GM21390 (cell line): ENCODE data around the gene EXD3.

ENCODE experiments used
- ATAC-seq: cut with Tn5 transposase; IDR thresholded peaks from one replicate; pipeline ENCODE4 v1.9.1; 2021; ENCODE audit not compliant: unreplicated experiment

Gene EXD3

GRCh38 chr9:137367506-137368430 lies 55.2 kb downstream of the EXD3 start:
- no peak for ATAC-seq

- ATAC-seq = no peak
These were observed 56.0 kb downstream of the EXD3 start for GRCh38 chr9:137366891-137367381.

GRCh38 chr9:137366445-137366810 lies 56.5 kb downstream of the EXD3 start:
- ATAC-seq = no peak

GRCh38 chr9:137365552-137366444 lies 57.2 kb downstream of the EXD3 start:
- ATAC-seq = no peak

GRCh38 chr9:137365056-137365455 lies 57.9 kb downstream of the EXD3 start:
- no peak for ATAC-seq

- ATAC-seq = no peak
These were observed 63.1 kb downstream of the EXD3 start for GRCh38 chr9:137359850-137360249.

- ATAC-seq = no peak
These were observed 64.8 kb downstream of the EXD3 start for GRCh38 chr9:137358126-137358525.

GRCh38 chr9:137357166-137357565 lies 65.8 kb downstream of the EXD3 start:
- no peak for ATAC-seq

GRCh38 chr9:137355761-137356365 lies 67.1 kb downstream of the EXD3 start:
- ATAC-seq = no peak

GRCh38 chr9:137354845-137355760 lies 67.9 kb downstream of the EXD3 start:
- no peak for ATAC-seq

- ATAC-seq = no peak
These were observed 68.7 kb downstream of the EXD3 start for GRCh38 chr9:137354153-137354844.

- ATAC-seq = no peak
These were observed 69.5 kb downstream of the EXD3 start for GRCh38 chr9:137353223-137354152.

GRCh38 chr9:137352511-137353222 lies 70.3 kb downstream of the EXD3 start:
- ATAC-seq = no peak

GRCh38 chr9:137351781-137352501 lies 71.0 kb downstream of the EXD3 start:
- no peak for ATAC-seq

- ATAC-seq = no peak
These were observed 72.0 kb downstream of the EXD3 start for GRCh38 chr9:137350696-137351584.

- no peak for ATAC-seq
These were observed 73.4 kb downstream of the EXD3 start for GRCh38 chr9:137349471-137350033.
